ENCODE data around the gene FPR3. TPM values are rescaled to one million over a fixed set of nuclear protein-coding genes. Genes with fewer than 3 reads are reported as not detected.
"Not testable (repeated sequence)": the region's sequence is repeated elsewhere in the genome, so short reads cannot be mapped to it uniquely, and the experiment has no call there.

Gene FPR3
- total and polyA plus RNA-seq, 2 donors: 1.0 to 5.8 TPM

DNA sequence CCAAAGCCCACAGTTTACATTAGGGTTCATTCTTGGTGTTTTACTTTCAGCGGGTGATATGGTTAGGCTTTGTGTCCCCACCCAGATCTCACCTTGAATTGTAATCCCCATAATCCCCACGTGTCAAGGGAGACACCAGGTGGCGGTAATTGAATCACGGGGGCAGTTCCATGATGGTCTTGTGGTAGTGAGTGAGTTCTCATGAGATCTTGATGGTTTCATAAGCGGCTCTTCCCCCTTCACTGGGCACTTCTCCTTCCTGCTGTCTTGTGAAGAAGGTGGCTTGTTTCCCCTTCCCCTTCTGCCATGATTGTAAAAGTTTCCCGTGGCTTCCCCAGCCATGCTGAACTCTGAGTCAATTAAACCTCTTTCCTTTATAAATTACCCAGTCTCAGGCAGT is 22.0 kb upstream of the FPR3 start:
- Histone ChIP-seq H3K4me3 (ENCODE audit: low read depth, low read length) (no peak overlapping the region), H3K36me3 (ENCODE audit: insufficient read depth) (no peaks in the 10 kb centered on the region), H3K27ac (ENCODE audit: low read depth) (no peak overlapping the region), H3K4me1 (ENCODE audit: insufficient read depth) (no peaks in the 10 kb centered on the region)
- 57% methylated on average over 6 of the region's 6 CpGs for WGBS
- no peak for DNase-seq (ENCODE audit: extremely low spot score)

DNA sequence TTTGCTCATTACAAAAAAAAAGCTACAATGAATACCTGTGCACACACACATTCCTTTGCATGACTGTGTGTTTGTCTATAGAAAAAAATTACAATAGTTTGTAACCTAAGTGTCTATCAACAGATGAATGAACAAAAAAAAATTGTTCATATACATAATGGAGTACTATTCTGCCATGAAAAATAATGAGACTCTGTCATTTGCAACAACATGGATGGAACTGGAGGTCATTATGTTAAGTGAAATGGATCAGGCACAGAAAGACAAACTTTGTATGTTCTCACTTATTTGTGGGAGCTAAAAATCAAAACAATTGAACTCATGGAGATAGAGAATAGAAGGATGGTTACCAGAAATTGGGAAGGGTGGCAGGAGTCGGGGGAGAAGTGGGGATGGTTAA is 18.4 kb upstream of the FPR3 start:
- H3K27ac ChIP-seq (ENCODE audit: low read depth); H3K36me3 ChIP-seq (ENCODE audit: insufficient read depth); H3K4me3 ChIP-seq (ENCODE audit: low read depth, low read length); DNase-seq (ENCODE audit: extremely low spot score); H3K4me1 ChIP-seq (ENCODE audit: insufficient read depth): not testable (repeated sequence)
- WGBS: 96% methylated on average over 1 of the region's 1 CpG

DNA sequence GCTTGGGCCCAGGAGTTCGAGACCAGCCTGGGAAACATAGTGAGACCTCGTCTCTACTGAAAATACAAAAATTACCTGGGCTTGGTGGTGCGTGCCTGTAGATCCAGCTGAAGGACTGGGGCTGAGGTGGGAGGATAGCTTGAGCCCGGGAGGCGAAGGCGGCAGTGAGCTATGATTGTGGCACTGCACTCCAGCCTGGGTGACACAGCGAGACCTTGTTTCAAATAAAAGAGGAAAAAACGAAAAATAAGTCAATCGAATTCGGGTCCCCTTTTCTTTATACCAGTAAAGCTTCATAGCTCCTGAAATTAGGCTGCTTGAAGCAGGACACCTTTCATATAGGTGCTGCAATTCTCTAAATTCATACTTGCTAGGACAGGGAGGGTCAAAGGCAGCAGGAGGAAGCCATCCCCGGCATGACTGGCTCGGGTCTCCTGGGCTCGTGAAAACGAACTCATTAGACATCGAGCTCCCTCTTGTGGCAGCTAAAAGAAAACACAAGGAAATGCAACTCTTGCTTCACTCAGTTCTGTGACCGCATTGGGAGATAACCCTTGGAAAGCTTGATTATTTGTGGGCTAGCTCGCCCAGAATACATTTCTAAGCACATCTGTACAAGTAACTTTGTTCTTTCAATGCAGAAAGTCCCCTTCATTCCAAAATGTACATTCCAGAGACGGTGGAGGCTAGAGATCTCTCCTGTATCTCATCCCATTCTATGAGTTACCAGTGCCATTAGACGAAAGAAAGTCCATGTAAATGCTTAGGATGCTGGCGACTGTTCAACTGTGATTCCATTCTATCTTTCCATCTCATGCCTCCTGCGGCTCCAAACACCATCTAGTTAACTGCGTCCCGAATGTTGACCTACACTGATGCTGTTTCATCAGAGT is 17.1 kb upstream of the FPR3 start:
- WGBS: 26% methylated on average over 23 of the region's 23 CpGs

DNA sequence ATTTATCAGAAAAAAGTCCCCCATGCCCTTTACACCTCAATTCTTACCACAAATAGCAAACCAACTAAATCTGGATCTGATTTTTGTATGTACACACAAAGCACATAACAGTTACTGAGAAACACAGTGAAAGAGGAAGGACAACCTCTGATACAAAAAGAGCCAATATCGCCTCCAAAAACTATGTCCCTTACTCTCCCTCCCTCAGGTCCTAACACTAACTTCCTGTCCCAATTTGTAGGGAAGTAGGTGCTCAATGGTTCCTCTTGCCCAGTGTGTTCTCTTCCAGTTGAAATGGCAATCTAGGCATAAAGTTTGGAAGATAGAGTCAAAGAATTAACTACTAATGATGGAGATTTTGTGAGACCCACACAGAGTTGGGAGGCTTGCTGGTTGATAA is 15.8 kb upstream of the FPR3 start:
- WGBS: 64% methylated on average over 1 of the region's 1 CpG
- H3K4me3 ChIP-seq (ENCODE audit: low read depth, low read length): no peak overlapping the region

More for the DNA sequence above, 17.1 kb upstream of the FPR3 start:
- H3K27ac ChIP-seq (ENCODE audit: low read depth): no peak overlapping the region
- DNase-seq (ENCODE audit: extremely low spot score): peak; percentile 59
- no peak overlapping the region for H3K4me3 ChIP-seq (ENCODE audit: low read depth, low read length)
- no peaks in the 10 kb centered on the region for H3K4me1 ChIP-seq (ENCODE audit: insufficient read depth)
- no peaks in the 10 kb centered on the region for H3K36me3 ChIP-seq (ENCODE audit: insufficient read depth)

DNA sequence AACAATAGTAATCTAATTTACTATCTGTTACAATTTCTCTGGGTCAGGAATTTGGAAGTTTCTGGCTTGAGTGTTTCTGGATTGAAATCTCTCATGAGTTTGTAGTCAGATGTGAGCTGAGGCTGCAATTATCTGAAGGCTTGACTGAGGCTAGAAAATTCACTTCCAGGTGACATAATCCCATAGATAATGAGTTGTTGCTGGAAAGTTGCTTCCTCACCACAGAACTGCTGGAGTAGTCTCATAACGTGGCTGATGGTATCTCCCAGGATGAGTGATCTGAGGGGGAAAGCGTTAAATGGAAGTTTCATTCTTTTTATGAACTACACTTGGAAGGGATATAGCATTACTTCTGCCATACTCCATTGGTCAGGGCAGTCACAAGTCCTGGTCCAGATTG is 15.3 kb upstream of the FPR3 start:
- no peaks in the 10 kb centered on the region for H3K36me3 ChIP-seq (ENCODE audit: insufficient read depth)
- no peak overlapping the region for H3K27ac ChIP-seq (ENCODE audit: low read depth)
- no peak overlapping the region for H3K4me3 ChIP-seq (ENCODE audit: low read depth, low read length)
- no peaks in the 10 kb centered on the region for H3K4me1 ChIP-seq (ENCODE audit: insufficient read depth)
- WGBS: 29% methylated on average over 2 of the region's 2 CpGs
- DNase-seq (ENCODE audit: extremely low spot score): no peak

More for the DNA sequence above, 15.8 kb upstream of the FPR3 start:
- Histone ChIP-seq H3K27ac (ENCODE audit: low read depth) (no peak overlapping the region), H3K4me1 (ENCODE audit: insufficient read depth) (no peaks in the 10 kb centered on the region), H3K36me3 (ENCODE audit: insufficient read depth) (no peaks in the 10 kb centered on the region)
- no peak for DNase-seq (ENCODE audit: extremely low spot score)

DNA sequence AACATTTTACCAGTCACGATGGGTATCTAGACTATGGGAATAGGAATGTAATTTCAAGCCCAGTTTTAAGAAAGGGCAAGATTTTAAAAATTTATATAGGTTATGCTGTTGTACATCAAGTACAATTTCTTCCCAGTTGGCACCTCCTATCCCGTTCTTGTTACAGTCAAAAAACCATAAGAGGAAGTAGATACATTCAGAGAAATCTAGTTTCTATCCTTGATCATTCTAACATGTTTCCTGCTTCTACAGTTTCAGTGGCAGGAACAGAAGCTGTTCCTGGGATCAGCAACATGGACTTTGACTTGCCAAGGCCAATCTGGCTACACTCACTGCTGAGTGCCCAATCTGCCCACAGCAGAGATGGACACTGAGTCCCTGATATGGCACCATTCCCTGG is 14.7 kb upstream of the FPR3 start:
- WGBS: 46% methylated on average over 2 of the region's 2 CpGs
- H3K36me3 ChIP-seq (ENCODE audit: insufficient read depth): no peaks in the 10 kb centered on the region
- no peaks in the 10 kb centered on the region for H3K4me1 ChIP-seq (ENCODE audit: insufficient read depth)
- H3K4me3 ChIP-seq (ENCODE audit: low read depth, low read length): no peak overlapping the region
- H3K27ac ChIP-seq (ENCODE audit: low read depth): no peak overlapping the region
- no peak for DNase-seq (ENCODE audit: extremely low spot score)

DNA sequence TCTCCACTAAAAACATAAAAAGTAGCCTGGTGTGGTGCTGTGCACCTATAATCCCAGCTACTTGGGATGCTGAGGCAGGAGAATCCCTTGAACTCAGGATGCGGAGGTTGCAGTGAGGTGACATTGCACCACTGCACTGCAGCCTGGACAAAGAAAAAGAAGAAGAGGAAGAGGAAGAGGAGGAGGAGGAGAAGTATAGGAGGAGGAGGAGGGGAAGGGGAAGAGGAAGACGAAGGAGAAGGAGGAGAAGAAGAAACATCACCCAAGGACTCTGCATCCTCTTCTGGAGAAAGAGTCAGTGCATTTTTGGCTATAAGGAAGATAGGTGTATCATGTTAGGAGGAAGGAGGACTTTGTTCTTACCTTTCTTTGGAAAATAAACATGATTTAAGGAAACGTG is 13.0 kb upstream of the FPR3 start:
- H3K4me1 ChIP-seq (ENCODE audit: insufficient read depth): no peaks in the 10 kb centered on the region
- H3K27ac ChIP-seq (ENCODE audit: low read depth): no peak overlapping the region
- no peak overlapping the region for H3K4me3 ChIP-seq (ENCODE audit: low read depth, low read length)
- no peak for DNase-seq (ENCODE audit: extremely low spot score)
- no peaks in the 10 kb centered on the region for H3K36me3 ChIP-seq (ENCODE audit: insufficient read depth)
- 50% methylated on average over 3 of the region's 3 CpGs for WGBS

DNA sequence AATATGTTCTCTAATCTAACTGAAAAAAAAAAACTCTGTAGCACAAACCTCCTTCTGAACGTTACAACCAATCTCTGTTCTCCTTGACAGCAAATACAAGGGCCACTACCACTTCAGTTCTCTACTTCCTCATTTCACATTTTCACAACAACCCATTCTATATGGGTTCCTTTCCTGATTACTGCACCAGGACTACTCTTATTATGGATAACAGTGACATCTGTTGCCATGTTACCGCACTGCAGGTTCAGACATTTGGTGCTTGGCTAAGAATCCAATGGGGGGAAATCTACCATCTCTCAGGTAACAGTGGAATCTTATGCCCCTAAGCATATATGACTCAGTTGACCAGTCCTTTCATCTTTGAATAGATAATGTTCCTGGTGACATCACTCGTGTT is 11.6 kb upstream of the FPR3 start:
- no peak overlapping the region for H3K4me3 ChIP-seq (ENCODE audit: low read depth, low read length)
- DNase-seq (ENCODE audit: extremely low spot score): no peak
- H3K36me3 ChIP-seq (ENCODE audit: insufficient read depth): no peaks in the 10 kb centered on the region
- 33% methylated on average over 3 of the region's 3 CpGs for WGBS
- no peaks in the 10 kb centered on the region for H3K4me1 ChIP-seq (ENCODE audit: insufficient read depth)
- H3K27ac ChIP-seq (ENCODE audit: low read depth): no peak overlapping the region

DNA sequence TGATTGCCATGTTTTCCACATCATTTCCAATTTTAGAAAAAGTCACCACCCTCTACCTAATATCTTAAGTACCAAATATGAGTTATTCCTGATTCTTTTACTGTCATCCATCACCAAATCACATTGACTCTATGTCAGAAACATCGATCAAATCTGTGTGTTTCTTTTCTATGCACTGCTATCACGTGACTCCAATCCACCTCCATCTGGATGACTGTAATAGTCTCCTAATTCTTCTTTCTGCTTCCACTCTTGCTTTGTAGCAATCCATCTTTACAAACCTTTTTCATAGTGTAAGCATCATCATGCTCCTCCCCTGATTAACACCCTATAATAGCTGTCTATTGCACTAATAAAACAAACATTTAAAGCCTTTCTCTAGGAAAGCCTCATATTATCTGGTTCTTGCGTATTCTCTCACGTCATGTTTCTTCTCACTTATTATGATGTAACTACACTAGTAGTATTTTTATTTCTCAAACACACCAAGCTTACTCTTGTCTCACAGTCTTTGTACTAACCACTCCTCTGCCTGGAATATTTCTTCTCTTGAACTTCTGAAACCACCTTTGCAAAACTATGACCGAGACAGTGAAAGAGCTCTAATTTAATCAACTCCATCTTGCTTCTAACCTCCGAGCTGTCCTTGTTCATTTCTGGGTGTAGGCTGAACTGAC is 10.7 kb upstream of the FPR3 start:
- H3K27ac ChIP-seq (ENCODE audit: low read depth): no peak overlapping the region
- 56% methylated on average over 6 of the region's 6 CpGs for WGBS
- no peak overlapping the region for H3K4me3 ChIP-seq (ENCODE audit: low read depth, low read length)
- no peaks in the 10 kb centered on the region for H3K4me1 ChIP-seq (ENCODE audit: insufficient read depth)
- H3K36me3 ChIP-seq (ENCODE audit: insufficient read depth): no peaks in the 10 kb centered on the region
- no peak for DNase-seq (ENCODE audit: extremely low spot score)

DNA sequence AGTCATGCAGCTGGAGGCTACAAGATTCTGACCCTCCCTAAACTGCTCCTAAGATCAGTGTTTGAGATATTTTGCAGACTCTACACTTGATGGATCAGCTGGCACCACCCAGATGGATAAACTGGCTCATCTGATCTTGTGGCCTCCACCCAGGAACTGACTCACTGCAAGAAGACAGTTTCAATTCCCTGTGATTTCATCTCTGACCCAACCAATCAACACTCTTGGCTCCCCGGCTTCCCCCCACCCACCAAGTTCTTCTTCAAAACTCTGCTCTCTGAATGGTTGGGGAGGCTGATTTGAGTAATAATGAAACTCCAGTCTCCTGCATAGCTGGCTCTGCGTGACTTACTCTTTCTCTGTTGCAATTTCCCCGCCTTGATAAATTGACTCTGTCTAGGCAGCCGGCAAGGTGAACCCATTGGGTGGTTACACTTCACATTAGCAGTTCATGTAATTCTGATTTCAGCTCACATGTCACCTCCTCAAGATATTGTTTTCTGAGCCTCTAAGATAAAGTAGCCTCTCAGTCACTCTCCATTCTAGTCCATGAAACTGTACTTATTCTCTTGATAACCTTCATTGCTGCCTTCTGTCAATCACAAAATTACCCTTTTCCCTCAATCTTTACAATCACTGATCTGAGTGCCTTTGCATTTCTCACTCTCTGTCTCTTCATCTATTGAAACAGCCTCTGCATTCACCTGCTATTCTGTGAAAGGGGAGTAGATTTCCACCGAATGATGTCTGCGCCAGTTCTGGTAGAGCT is 9.9 kb upstream of the FPR3 start:
- no peaks in the 10 kb centered on the region for H3K4me1 ChIP-seq (ENCODE audit: insufficient read depth)
- no peak overlapping the region for H3K27ac ChIP-seq (ENCODE audit: low read depth)
- 70% methylated on average over 6 of the region's 6 CpGs for WGBS
- no peak overlapping the region for H3K4me3 ChIP-seq (ENCODE audit: low read depth, low read length)
- DNase-seq (ENCODE audit: extremely low spot score): no peak
- no peaks in the 10 kb centered on the region for H3K36me3 ChIP-seq (ENCODE audit: insufficient read depth)

DNA sequence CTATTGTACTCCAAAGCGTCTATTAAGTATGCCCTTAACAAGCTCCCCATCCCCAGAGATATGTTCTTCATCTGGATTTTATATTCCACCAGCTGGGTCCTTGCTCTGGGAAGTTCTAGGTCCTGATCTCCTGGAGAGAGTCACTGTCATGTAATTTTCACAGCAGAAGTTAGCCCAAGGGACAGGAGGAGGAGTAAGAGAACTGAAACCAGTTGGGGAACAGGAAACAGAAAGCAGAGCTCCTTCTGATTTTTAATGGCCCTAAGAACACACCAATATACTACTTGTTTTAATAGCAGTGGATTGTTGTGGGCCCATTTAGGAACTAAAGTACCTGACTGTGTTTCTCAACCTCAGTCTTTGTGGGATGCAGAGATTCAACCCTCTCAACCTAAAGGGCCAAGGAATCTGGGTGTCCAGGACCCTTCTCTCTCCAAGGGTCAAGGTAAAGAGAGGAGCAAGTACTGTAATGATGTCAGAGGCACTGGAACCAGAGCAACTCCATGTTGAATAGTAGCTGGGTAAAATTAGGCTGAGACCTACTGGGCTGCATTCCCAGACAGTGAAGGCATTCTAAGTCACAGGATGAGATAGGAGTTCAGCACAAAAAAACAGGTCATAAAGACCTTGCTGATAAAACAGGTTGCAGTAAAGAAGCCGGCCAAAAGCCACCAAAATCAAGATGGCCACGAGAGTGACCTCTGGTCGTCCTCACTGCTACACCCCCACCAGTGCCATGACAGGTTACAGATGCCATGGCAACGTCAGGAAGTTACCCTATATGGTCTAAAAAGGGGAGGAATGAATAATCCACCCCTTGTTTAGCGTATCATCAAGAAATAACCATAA is 8.1 kb upstream of the FPR3 start:
- no peak for DNase-seq (ENCODE audit: extremely low spot score)
- Histone ChIP-seq H3K27ac (ENCODE audit: low read depth) (no peak overlapping the region), H3K4me3 (ENCODE audit: low read depth, low read length) (no peak overlapping the region), H3K36me3 (ENCODE audit: insufficient read depth) (no peaks in the 10 kb centered on the region), H3K4me1 (ENCODE audit: insufficient read depth) (no peaks in the 10 kb centered on the region)
- WGBS: 62% methylated on average over 6 of the region's 6 CpGs

DNA sequence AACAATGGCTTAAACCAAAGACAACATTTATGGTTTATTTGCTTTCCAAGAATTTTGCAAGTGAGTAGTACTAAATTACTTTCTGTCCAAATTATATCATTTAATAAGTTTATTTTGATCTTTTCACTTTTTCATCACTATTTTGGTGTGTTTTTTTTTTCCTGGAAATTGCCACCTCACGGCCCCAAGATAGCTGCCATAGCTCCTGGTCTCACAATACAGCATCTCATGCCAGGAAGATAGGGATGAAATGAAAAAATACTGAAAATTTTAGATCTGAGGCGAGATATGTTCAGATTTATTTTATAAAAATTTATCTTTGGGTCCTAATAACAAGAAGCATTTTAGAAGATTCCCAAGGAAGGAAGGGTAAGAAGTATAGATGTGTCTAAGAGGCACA is 6.9 kb upstream of the FPR3 start:
- H3K27ac ChIP-seq (ENCODE audit: low read depth): no peak overlapping the region
- 71% methylated on average over 2 of the region's 2 CpGs for WGBS
- no peaks in the 10 kb centered on the region for H3K4me1 ChIP-seq (ENCODE audit: insufficient read depth)
- H3K4me3 ChIP-seq (ENCODE audit: low read depth, low read length): no peak overlapping the region
- no peak for DNase-seq (ENCODE audit: extremely low spot score)
- H3K36me3 ChIP-seq (ENCODE audit: insufficient read depth): no peaks in the 10 kb centered on the region
